ENCODE measurements around the gene C4orf17.

DNA sequence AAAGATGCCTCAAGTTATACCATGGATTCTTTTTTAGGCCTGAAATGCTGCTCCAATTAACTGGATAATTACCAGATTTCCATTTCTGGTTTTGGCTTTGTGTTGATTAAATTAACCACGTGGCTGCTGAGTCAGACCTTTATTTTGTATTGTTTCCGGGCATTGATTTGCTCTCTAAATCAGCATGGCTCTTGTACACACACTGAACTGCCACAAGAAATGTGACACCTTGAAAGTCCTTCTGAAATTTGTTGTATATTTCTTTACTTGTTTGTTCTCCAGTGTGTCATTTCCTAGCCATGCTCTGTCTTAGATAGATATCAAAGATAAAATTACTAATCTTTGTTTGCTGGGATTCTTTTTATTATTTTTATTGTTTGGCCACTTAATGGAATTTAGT, 75.5 kb downstream of the C4orf17 start:
- TF ChIP-seq, protein P1, sequence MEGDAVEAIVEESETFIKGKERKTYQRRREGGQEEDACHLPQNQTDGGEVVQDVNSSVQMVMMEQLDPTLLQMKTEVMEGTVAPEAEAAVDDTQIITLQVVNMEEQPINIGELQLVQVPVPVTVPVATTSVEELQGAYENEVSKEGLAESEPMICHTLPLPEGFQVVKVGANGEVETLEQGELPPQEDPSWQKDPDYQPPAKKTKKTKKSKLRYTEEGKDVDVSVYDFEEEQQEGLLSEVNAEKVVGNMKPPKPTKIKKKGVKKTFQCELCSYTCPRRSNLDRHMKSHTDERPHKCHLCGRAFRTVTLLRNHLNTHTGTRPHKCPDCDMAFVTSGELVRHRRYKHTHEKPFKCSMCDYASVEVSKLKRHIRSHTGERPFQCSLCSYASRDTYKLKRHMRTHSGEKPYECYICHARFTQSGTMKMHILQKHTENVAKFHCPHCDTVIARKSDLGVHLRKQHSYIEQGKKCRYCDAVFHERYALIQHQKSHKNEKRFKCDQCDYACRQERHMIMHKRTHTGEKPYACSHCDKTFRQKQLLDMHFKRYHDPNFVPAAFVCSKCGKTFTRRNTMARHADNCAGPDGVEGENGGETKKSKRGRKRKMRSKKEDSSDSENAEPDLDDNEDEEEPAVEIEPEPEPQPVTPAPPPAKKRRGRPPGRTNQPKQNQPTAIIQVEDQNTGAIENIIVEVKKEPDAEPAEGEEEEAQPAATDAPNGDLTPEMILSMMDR (IDR thresholded peaks at IDR 0.05), result no peak
- TF ChIP-seq POLR2A (IDR thresholded peaks at IDR 0.05), result no peak

Measured in heart left ventricle (tissue), 13 donors.